ENCODE data around the gene TPPP.

TPPP gene

GRCh38 chr5:675111-675870, 17.9 kb downstream of the TPPP start:
- TF ChIP-seq FOXM1 (IDR thresholded peaks at IDR 0.05; ENCODE audit: borderline replicate concordance, low read depth) (no peak), TEAD4 (IDR thresholded peaks at IDR 0.05) (no peak), CEBPB (IDR thresholded peaks at IDR 0.05) (no peak), NFIC (IDR thresholded peaks at IDR 0.05) (no peak), USF1 (IDR thresholded peaks at IDR 0.05) (no peak), YY1 (IDR thresholded peaks at IDR 0.05; ENCODE audit: low read depth) (no peak), EP300 (IDR thresholded peaks at IDR 0.05; ENCODE audit: borderline replicate concordance) (no peak), TCF12 (IDR thresholded peaks at IDR 0.05; ENCODE audit: low read depth) (no peak), TAF1 (IDR thresholded peaks at IDR 0.05; ENCODE audit: low read depth) (no peak), REST (IDR thresholded peaks at IDR 0.05; ENCODE audit: low read depth) (no peak), EGR1 (IDR thresholded peaks at IDR 0.05) (no peak), MAX (IDR thresholded peaks at IDR 0.05) (no peak), ZBTB7A (IDR thresholded peaks at IDR 0.05; ENCODE audit: low read depth) (no peak)

- TF ChIP-seq CREB1 (IDR thresholded peaks at IDR 0.05; ENCODE audit: low read depth) (no peak), TCF12 (IDR thresholded peaks at IDR 0.05; ENCODE audit: low read depth) (no peak), EGR1 (IDR thresholded peaks at IDR 0.05) (no peak), CEBPB (IDR thresholded peaks at IDR 0.05) (no peak), EP300 (IDR thresholded peaks at IDR 0.05; ENCODE audit: borderline replicate concordance) (no peak), FOXM1 (IDR thresholded peaks at IDR 0.05; ENCODE audit: borderline replicate concordance, low read depth) (no peak), USF1 (IDR thresholded peaks at IDR 0.05) (no peak)
Measured at GRCh38 chr5:674630-675011, 18.5 kb downstream of the TPPP start.

- TF ChIP-seq CEBPB (IDR thresholded peaks at IDR 0.05) (no peak), RAD21 (IDR thresholded peaks at IDR 0.05; ENCODE audit: low read depth) (no peak), NFIC (IDR thresholded peaks at IDR 0.05) (no peak), USF1 (IDR thresholded peaks at IDR 0.05) (no peak), TEAD4 (IDR thresholded peaks at IDR 0.05) (no peak), CREB1 (IDR thresholded peaks at IDR 0.05; ENCODE audit: low read depth) (no peak), ZBTB7A (IDR thresholded peaks at IDR 0.05; ENCODE audit: low read depth) (0 out of 2 replicates have a peak, but pooled peaks have one; percentile 42)
Measured at GRCh38 chr5:673831-674629, 19.1 kb downstream of the TPPP start.

- TF ChIP-seq ZBTB7A (IDR thresholded peaks at IDR 0.05; ENCODE audit: low read depth): no peak
- no peak for TF ChIP-seq USF1 (IDR thresholded peaks at IDR 0.05)
- no peak for TF ChIP-seq RAD21 (IDR thresholded peaks at IDR 0.05; ENCODE audit: low read depth)
- TF ChIP-seq CEBPB (IDR thresholded peaks at IDR 0.05): no peak
- TF ChIP-seq EP300 (IDR thresholded peaks at IDR 0.05; ENCODE audit: borderline replicate concordance): no peak
- no peak for TF ChIP-seq CREB1 (IDR thresholded peaks at IDR 0.05; ENCODE audit: low read depth)
- no peak for TF ChIP-seq EGR1 (IDR thresholded peaks at IDR 0.05)
- TF ChIP-seq TEAD4 (IDR thresholded peaks at IDR 0.05): no peak
- no peak for TF ChIP-seq NFIC (IDR thresholded peaks at IDR 0.05)
- TF ChIP-seq REST (IDR thresholded peaks at IDR 0.05; ENCODE audit: low read depth): no peak
- no peak for TF ChIP-seq YY1 (IDR thresholded peaks at IDR 0.05; ENCODE audit: low read depth)
- no peak for TF ChIP-seq TCF12 (IDR thresholded peaks at IDR 0.05; ENCODE audit: low read depth)
- TF ChIP-seq TAF1 (IDR thresholded peaks at IDR 0.05; ENCODE audit: low read depth): no peak
Measured at GRCh38 chr5:673161-673830, 19.9 kb downstream of the TPPP start.

All from Ishikawa (cell line).